Parathyroid adenoma (tissue), 2 donors: ENCODE data around the gene ASB8.

Source experiments
- H2AFZ ChIP-seq: fragments of 300-600 bp; sonication (generic); one replicate; pipeline ENCODE4 v1.7.0; 2017; ENCODE audit warnings: antibody characterized with exemption, mild to moderate bottlenecking
- H3K27ac ChIP-seq: fragments of 300-600 bp; sonication (generic); one replicate; pipeline ENCODE4 v1.7.0; 2017
- H3K27me3 ChIP-seq: fragments of 300-600 bp; sonication (generic); one replicate; pipeline ENCODE4 v1.7.0; 2017; ENCODE audit warnings: low read length; ENCODE audit not compliant: control insufficient read depth, insufficient read depth
- H3K36me3 ChIP-seq: fragments of 300-600 bp; sonication (generic); one replicate; pipeline ENCODE4 v1.7.0; 2017; ENCODE audit warnings: low read length; ENCODE audit not compliant: control insufficient read depth, insufficient read depth
- H3K4me1 ChIP-seq: fragments of 300-600 bp; sonication (generic); one replicate; pipeline ENCODE4 v1.7.0; 2017; ENCODE audit warnings: control low read depth
- H3K4me2 ChIP-seq: fragments of 300-600 bp; sonication (generic); one replicate; pipeline ENCODE4 v1.7.0; 2017; ENCODE audit warnings: low read length
- H3K4me3 ChIP-seq: fragments of 300-600 bp; sonication (generic); one replicate; pipeline ENCODE4 v1.7.0; 2017; ENCODE audit warnings: low read depth, low read length
- H3K79me2 ChIP-seq: fragments of 300-600 bp; sonication (generic); one replicate; pipeline ENCODE4 v1.7.0; 2017; ENCODE audit warnings: control low read depth
- H3K9ac ChIP-seq: fragments of 300-600 bp; sonication (generic); one replicate; pipeline ENCODE4 v1.7.0; 2017; ENCODE audit warnings: mild to moderate bottlenecking
- H3K9me3 ChIP-seq: fragments of 300-600 bp; sonication (generic); one replicate; pipeline ENCODE4 v1.7.0; 2017; ENCODE audit warnings: low read length; ENCODE audit not compliant: control insufficient read depth
- CTCF ChIP-seq: fragments of 300-600 bp; sonication (generic); IDR thresholded peaks from one replicate; pipeline ENCODE4 v1.7.0; 2017; ENCODE audit warnings: antibody characterized with exemption, mild to moderate bottlenecking
- donor health status: primary hyperparathyroidism.

The ASB8 gene

GRCh38 chr12:48121522-48121921 lies 35.8 kb downstream of the ASB8 start:
- Histone ChIP-seq H3K27ac (no peak overlapping the region), H3K9me3 (no peaks in the 10 kb centered on the region), H3K27me3 (no peaks in the 10 kb centered on the region), H3K4me1 (peaks cover 5% of the 10 kb centered on the region), H3K79me2 (peaks cover 5% of the 10 kb centered on the region), H3K4me2 (no peak overlapping the region), H2AFZ (no peak overlapping the region), H3K36me3 (no peaks in the 10 kb centered on the region), H3K4me3 (no peak overlapping the region), H3K9ac (no peak overlapping the region)
- TF ChIP-seq CTCF, result no peak

GRCh38 chr12:48119834-48120195 lies 37.5 kb downstream of the ASB8 start:
- peak overlapping the region; percentile 96 for H3K4me3 ChIP-seq
- H3K27me3 ChIP-seq, result no peaks in the 10 kb centered on the region
- peak overlapping the region; percentile 62 for H3K27ac ChIP-seq
- no peak overlapping the region for H3K9ac ChIP-seq
- no peaks in the 10 kb centered on the region for H3K36me3 ChIP-seq
- no peak for TF ChIP-seq CTCF
- peaks cover 5% of the 10 kb centered on the region for H3K4me1 ChIP-seq
- peak overlapping the region; percentile 70 for H3K4me2 ChIP-seq
- H2AFZ ChIP-seq, result peak overlapping the region; percentile 92
- H3K79me2 ChIP-seq, result peaks cover 5% of the 10 kb centered on the region
- H3K9me3 ChIP-seq, result no peaks in the 10 kb centered on the region

GRCh38 chr12:48119078-48119833 lies 38.1 kb downstream of the ASB8 start, which contains the start of gene PFKM:
PFKM (plus strand) TSS chr12:48119364; CDS start chr12:48122775, 3,411 bp downstream.
- Histone ChIP-seq H3K4me1 (peaks cover 5% of the 10 kb centered on the region), H3K79me2 (peaks cover 5% of the 10 kb centered on the region), H3K4me2 (peak within 1 kb of the TSS; percentile 74), H3K9me3 (no peaks in the 10 kb centered on the region), H3K9ac (no peak within 1 kb of the TSS), H3K27me3 (no peaks in the 10 kb centered on the region), H3K36me3 (no peaks in the 10 kb centered on the region), H2AFZ (peak within 1 kb of the TSS; percentile 92), H3K4me3 (peak within 1 kb of the TSS; percentile 96), H3K27ac (peak within 1 kb of the TSS; percentile 62)
- TF ChIP-seq CTCF, result no peak

GRCh38 chr12:48118284-48118871 lies 38.9 kb downstream of the ASB8 start:
- peak overlapping the region; percentile 48 for H3K27ac ChIP-seq

More at GRCh38 chr12:48118284-48118871, 38.9 kb downstream of the ASB8 start:
- H2AFZ ChIP-seq, result peak overlapping the region; percentile 92
- no peak for TF ChIP-seq CTCF
- H3K4me2 ChIP-seq, result peak overlapping the region; percentile 74
- H3K27me3 ChIP-seq, result no peaks in the 10 kb centered on the region
- peak overlapping the region; percentile 96 for H3K4me3 ChIP-seq
- no peaks in the 10 kb centered on the region for H3K36me3 ChIP-seq
- peaks cover 5% of the 10 kb centered on the region for H3K4me1 ChIP-seq
- no peak overlapping the region for H3K9ac ChIP-seq
- H3K79me2 ChIP-seq, result peaks cover 5% of the 10 kb centered on the region
- no peaks in the 10 kb centered on the region for H3K9me3 ChIP-seq
